Esophagus squamous epithelium (tissue), 4 donors: ENCODE results near the gene USP19.

Source experiments
- POLR2A ChIP-seq, 4 donors: fragments of 450-650 bp; IDR thresholded peaks; one replicate each; pipeline ENCODE4 v1.6.1; 2017; ENCODE audit warnings: antibody characterized with exemption in 4 of 4, mild to moderate bottlenecking in 4 of 4, moderate library complexity in 3 of 4
- TF ChIP-seq, protein P1 (sequence below), 6 experiments: fragments of 450-650 bp in 4 of 6; fragments of 200-600 bp in 2 of 6; sonication (generic) in 2 of 6; IDR thresholded peaks; one replicate each; pipeline ENCODE4 v1.5.1; 2016 to 2019; ENCODE audit warnings: antibody characterized with exemption in 6 of 6, mild to moderate bottlenecking in 4 of 6, moderate library complexity in 4 of 6

- TF ChIP-seq, protein P1, sequence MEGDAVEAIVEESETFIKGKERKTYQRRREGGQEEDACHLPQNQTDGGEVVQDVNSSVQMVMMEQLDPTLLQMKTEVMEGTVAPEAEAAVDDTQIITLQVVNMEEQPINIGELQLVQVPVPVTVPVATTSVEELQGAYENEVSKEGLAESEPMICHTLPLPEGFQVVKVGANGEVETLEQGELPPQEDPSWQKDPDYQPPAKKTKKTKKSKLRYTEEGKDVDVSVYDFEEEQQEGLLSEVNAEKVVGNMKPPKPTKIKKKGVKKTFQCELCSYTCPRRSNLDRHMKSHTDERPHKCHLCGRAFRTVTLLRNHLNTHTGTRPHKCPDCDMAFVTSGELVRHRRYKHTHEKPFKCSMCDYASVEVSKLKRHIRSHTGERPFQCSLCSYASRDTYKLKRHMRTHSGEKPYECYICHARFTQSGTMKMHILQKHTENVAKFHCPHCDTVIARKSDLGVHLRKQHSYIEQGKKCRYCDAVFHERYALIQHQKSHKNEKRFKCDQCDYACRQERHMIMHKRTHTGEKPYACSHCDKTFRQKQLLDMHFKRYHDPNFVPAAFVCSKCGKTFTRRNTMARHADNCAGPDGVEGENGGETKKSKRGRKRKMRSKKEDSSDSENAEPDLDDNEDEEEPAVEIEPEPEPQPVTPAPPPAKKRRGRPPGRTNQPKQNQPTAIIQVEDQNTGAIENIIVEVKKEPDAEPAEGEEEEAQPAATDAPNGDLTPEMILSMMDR (IDR thresholded peaks at IDR 0.05) = no peak
- no peak for TF ChIP-seq POLR2A (IDR thresholded peaks at IDR 0.05)
Measured at GRCh38 chr3:49135499-49135898, 14.9 kb upstream of the USP19 start.
